ENCODE data around the gene ARID1B. TPM values are rescaled to one million over a fixed set of nuclear protein-coding genes. Genes with fewer than 3 reads are reported as not detected.

Gene ARID1B
- total and polyA plus RNA-seq, 12 donors, result 11.2 to 63.2 (median 52.2) TPM

- TF ChIP-seq, protein P1, sequence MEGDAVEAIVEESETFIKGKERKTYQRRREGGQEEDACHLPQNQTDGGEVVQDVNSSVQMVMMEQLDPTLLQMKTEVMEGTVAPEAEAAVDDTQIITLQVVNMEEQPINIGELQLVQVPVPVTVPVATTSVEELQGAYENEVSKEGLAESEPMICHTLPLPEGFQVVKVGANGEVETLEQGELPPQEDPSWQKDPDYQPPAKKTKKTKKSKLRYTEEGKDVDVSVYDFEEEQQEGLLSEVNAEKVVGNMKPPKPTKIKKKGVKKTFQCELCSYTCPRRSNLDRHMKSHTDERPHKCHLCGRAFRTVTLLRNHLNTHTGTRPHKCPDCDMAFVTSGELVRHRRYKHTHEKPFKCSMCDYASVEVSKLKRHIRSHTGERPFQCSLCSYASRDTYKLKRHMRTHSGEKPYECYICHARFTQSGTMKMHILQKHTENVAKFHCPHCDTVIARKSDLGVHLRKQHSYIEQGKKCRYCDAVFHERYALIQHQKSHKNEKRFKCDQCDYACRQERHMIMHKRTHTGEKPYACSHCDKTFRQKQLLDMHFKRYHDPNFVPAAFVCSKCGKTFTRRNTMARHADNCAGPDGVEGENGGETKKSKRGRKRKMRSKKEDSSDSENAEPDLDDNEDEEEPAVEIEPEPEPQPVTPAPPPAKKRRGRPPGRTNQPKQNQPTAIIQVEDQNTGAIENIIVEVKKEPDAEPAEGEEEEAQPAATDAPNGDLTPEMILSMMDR (IDR thresholded peaks at IDR 0.05), result no peak
- ATAC-seq, result no peak
- 98 to 99% methylated on average over 4 of the region's 4 CpGs for WGBS, 2 donors
These were observed 336.2 kb downstream of the ARID1B start for GRCh38 chr6:157113389-157113788.

GRCh38 chr6:157116426-157116825 is 339.2 kb downstream of the ARID1B start:
- 74% methylated on average over 3 of the region's 3 CpGs for WGBS, 2 donors
- intact Hi-C loops (cut with DNase I), result no loop called here
- H3K27me3 ChIP-seq, result no peaks in the 10 kb centered on the region
- TF ChIP-seq, protein P1 (IDR thresholded peaks at IDR 0.05), result no peak
- no peak overlapping the region for H3K4me3 ChIP-seq
- peaks cover 0 to 33% (median 0%) of the 10 kb centered on the region in 9 donors for H3K36me3 ChIP-seq
- peaks cover 0 to 19% (median 7%) of the 10 kb centered on the region in 9 donors for H3K4me1 ChIP-seq
- ATAC-seq, result no peak
- H3K27ac ChIP-seq, result no peak overlapping the region
- no peak for DNase-seq
- no peaks in the 10 kb centered on the region for H3K9me3 ChIP-seq

More at GRCh38 chr6:157113389-157113788, 336.2 kb downstream of the ARID1B start:
- DNase-seq, result no peak
- H3K36me3 ChIP-seq, result peaks cover 0 to 46% (median 0%) of the 10 kb centered on the region in 9 donors
- H3K27ac ChIP-seq, result no peak overlapping the region
- H3K9me3 ChIP-seq, result no peaks in the 10 kb centered on the region
- no peak overlapping the region for H3K4me3 ChIP-seq
- intact Hi-C loops (cut with DNase I), result no loop called here
- H3K4me1 ChIP-seq, result peaks cover 0 to 20% (median 9%) of the 10 kb centered on the region in 9 donors
- no peaks in the 10 kb centered on the region for H3K27me3 ChIP-seq

DNA sequence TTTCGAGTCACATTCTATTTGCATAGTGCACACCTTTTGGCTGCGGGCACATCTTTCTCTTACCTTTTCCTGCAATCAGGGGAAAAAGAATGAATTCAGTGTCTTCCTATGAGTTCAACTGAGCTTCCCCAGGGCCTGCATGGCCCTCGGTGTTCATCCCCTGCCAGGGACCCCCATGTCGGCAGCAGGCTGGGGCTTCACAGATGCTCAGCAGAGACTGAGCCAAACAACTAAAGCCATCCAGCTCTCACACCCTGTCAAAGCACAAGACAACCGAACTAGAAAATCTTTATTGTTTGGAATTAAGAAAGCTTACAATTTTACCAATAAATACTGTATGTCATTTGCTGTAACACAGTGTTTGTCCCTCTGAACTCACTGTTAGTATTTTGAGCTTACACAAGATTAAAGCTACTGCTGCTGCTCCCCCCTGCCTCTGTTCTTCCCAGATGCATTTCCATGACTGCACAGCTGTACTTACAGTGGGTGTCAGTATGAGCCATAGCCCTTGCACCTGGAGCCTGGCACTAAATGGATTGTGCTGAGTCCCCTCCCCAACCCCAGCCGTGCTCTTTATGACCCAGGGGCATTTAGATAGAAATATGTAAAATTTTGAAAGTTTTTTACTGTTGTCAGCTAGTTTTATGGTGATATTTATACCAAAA is 340.4 kb downstream of the ARID1B start:
- 82 to 89% methylated on average over 6 of the region's 6 CpGs for WGBS, 2 donors
- Histone ChIP-seq H3K27me3 (no peaks in the 10 kb centered on the region), H3K4me1 (peaks cover 0 to 31% (median 13%) of the 10 kb centered on the region in 9 donors), H3K9me3 (no peaks in the 10 kb centered on the region), H3K36me3 (peaks cover 0 to 23% (median 0%) of the 10 kb centered on the region in 9 donors), H3K27ac (no peak overlapping the region), H3K4me3 (no peak overlapping the region)
- TF ChIP-seq, protein P1 (IDR thresholded peaks at IDR 0.05), result no peak
- no peak for ATAC-seq
- DNase-seq, result no peak
- intact Hi-C loops (cut with DNase I), result no loop called here

DNA sequence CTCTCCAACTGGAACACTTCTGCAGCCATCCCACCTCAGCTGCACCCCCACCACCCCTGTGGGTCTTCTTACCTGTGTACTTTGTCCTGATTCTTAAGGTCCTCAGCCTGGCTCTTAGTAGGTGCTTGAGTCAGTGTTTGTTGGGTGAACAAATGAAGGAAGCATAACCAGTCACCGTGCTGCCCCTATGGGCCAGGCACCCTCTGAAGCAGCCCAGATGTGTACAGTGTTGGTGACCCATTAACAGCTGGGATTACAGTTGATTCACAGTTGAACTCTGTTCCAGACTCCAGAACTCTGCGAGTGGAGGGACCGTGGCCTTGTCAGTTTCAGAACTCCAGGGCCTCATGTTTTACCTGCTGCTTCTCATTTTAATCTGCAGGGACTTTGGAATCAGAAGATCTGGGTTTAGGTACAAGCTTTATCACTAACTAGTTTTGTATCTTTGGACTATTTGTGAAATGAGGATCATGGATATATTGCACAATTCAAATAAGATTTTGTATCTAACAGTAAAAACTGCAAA is 342.4 kb downstream of the ARID1B start:
- Histone ChIP-seq H3K36me3 (peaks cover 0 to 13% (median 0%) of the 10 kb centered on the region in 9 donors), H3K4me3 (no peak overlapping the region), H3K27me3 (no peaks in the 10 kb centered on the region), H3K4me1 (peaks cover 0 to 45% (median 20%) of the 10 kb centered on the region in 9 donors), H3K9me3 (no peaks in the 10 kb centered on the region), H3K27ac (no peak overlapping the region)
- intact Hi-C loops (cut with DNase I), result no loop called here
- no peak for DNase-seq
- ATAC-seq, result no peak
- TF ChIP-seq, protein P1 (IDR thresholded peaks at IDR 0.05), result no peak
- 92 to 93% methylated on average over 3 of the region's 3 CpGs for WGBS, 2 donors

Data from heart right ventricle (tissue), 16 donors.